Hepatocyte (in vitro differentiated cells): ENCODE data around the gene PAIP2B. TPM values are rescaled to one million over a fixed set of nuclear protein-coding genes. Genes with fewer than 3 reads are reported as not detected.

Experiments used
- DNase-seq: peaks from one replicate; pipeline ENCODE4 v3.0.0-alpha.2; 2016; ENCODE audit warnings: low spot score
- H2AFZ ChIP-seq: fragments of 200-600 bp; sonication (generic); 2 replicates; pipeline ENCODE4 v1.6.0; 2016; ENCODE audit warnings: antibody characterized with exemption, mild to moderate bottlenecking
- H3K27ac ChIP-seq: fragments of 200-600 bp; sonication (generic); 2 replicates; pipeline ENCODE4 v1.5.1; 2016; ENCODE audit warnings: mild to moderate bottlenecking
- H3K27me3 ChIP-seq: fragments of 200-600 bp; sonication (generic); 2 replicates; pipeline ENCODE4 v1.6.1; 2016
- H3K36me3 ChIP-seq: fragments of 200-600 bp; sonication (generic); replicated peaks from 2 replicates; pipeline ENCODE4 v1.5.1; 2016; ENCODE audit warnings: low read depth; ENCODE audit not compliant: insufficient read depth
- H3K4me1 ChIP-seq: fragments of 200-600 bp; sonication (generic); 2 replicates; pipeline ENCODE4 v1.5.1; 2016; ENCODE audit warnings: mild to moderate bottlenecking, moderate library complexity; ENCODE audit not compliant: insufficient read depth
- H3K4me2 ChIP-seq: fragments of 200-600 bp; sonication (generic); 2 replicates; pipeline ENCODE4 v1.6.0; 2016
- H3K4me3 ChIP-seq: fragments of 200-600 bp; sonication (generic); 2 replicates; pipeline ENCODE4 v1.5.1; 2016; ENCODE audit warnings: mild to moderate bottlenecking
- H3K79me2 ChIP-seq: fragments of 200-600 bp; sonication (generic); 2 replicates; pipeline ENCODE4 v1.6.0; 2017; ENCODE audit warnings: mild to moderate bottlenecking
- H3K9me2 ChIP-seq: fragments of 200-600 bp; sonication (generic); replicated peaks from 2 replicates; pipeline ENCODE4 v1.6.0; 2017; ENCODE audit warnings: mild to moderate bottlenecking; ENCODE audit not compliant: insufficient read depth
- H3K9me3 ChIP-seq: fragments of 200-600 bp; sonication (generic); 2 replicates; pipeline ENCODE4 v1.5.1; 2016; ENCODE audit warnings: low read depth, mild to moderate bottlenecking
- H4K20me1 ChIP-seq: fragments of 200-600 bp; sonication (generic); 2 replicates; pipeline ENCODE4 v1.6.0; 2016; ENCODE audit warnings: mild to moderate bottlenecking; ENCODE audit not compliant: insufficient read depth, poor library complexity, severe bottlenecking
- CTCF ChIP-seq: fragments of 200-600 bp; sonication (generic); IDR thresholded peaks from 2 replicates; pipeline ENCODE4 v1.5.1; 2016; ENCODE audit warnings: antibody characterized with exemption, mild to moderate bottlenecking; ENCODE audit not compliant: poor library complexity
- EZH2 ChIP-seq: fragments of 200-600 bp; sonication (generic); IDR thresholded peaks from 2 replicates; pipeline ENCODE4 v1.6.1; 2016; ENCODE audit warnings: antibody characterized with exemption, mild to moderate bottlenecking, borderline replicate concordance
- EZH2phosphoT487 ChIP-seq: fragments of 200-600 bp; sonication (generic); IDR thresholded peaks from one replicate; pipeline ENCODE4 v1.6.1; 2018; ENCODE audit warnings: antibody characterized with exemption, mild to moderate bottlenecking, low read depth, moderate library complexity; ENCODE audit not compliant: unreplicated experiment, severe bottlenecking
- WGBS: methylation state at CpG from one replicate; pipeline ENCODE4 v1.1.6; 2016; ENCODE audit warnings: low lambda C conversion rate; ENCODE audit errors: missing lambda C conversion rate; 5-methylcytosine and 5-hydroxymethylcytosine counted together
- polyA plus RNA-seq: library from polyadenylated mRNA; unstranded; fragments of >200 nt; fragmentation: Nextera tagmentation; extraction: Ambion mirVana; gene quantifications from 2 replicates; pipeline ENCODE4 v1.2.1, GENCODE V29; 2016
- total RNA-seq: library from RNA; depleted of rRNA; stranded (reverse); fragments of >200 nt; gene quantifications from 2 replicates; pipeline ENCODE4 v1.2.3, GENCODE V29; 2014

The PAIP2B gene
- total and polyA plus RNA-seq, 2 experiments from 2014 or later, result 2.6 to 4.8 TPM

GRCh38 chr2:71254078-71254477, 27.2 kb upstream of the PAIP2B start:
- no peak overlapping the region for H3K4me2 ChIP-seq
- no peak overlapping the region for H2AFZ ChIP-seq
- H3K79me2 ChIP-seq, result no peaks in the 10 kb centered on the region
- H3K4me3 ChIP-seq, result no peak overlapping the region
- H3K9me2 ChIP-seq, result no peaks in the 10 kb centered on the region
- no peaks in the 10 kb centered on the region for H3K36me3 ChIP-seq
- H3K9me3 ChIP-seq, result no peaks in the 10 kb centered on the region
- DNase-seq, result no peak
- 84% methylated on average over 3 of the region's 3 CpGs for WGBS
- no peaks in the 10 kb centered on the region for H4K20me1 ChIP-seq
- H3K27ac ChIP-seq, result no peak overlapping the region
- no peak for TF ChIP-seq EZH2
- no peak for TF ChIP-seq CTCF
- TF ChIP-seq EZH2phosphoT487, result no peak
- H3K4me1 ChIP-seq, result no peaks in the 10 kb centered on the region
- H3K27me3 ChIP-seq, result peaks cover 20% of the 10 kb centered on the region

DNA sequence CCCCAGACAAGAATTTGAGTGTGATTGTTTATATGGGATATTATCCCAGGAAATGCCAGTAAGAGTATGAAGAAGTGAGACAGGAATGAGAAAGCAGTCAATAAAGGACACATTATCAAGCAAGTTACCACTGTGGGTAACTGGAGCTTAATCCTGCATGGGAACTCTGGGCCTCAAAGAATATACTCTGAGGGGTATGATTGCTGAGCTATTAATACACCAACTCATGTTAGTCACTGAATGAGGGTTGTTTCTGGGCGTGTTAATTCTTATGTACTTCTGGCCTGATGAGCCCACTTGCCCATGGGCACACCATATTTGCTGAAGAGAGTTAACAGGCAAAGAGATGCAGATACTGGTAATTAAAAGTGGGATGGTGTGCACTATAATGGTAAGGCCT, 26.6 kb upstream of the PAIP2B start:
- H2AFZ ChIP-seq, result no peak overlapping the region
- no peaks in the 10 kb centered on the region for H3K4me1 ChIP-seq
- WGBS, result 84% methylated on average over 1 of the region's 1 CpG
- no peaks in the 10 kb centered on the region for H3K79me2 ChIP-seq
- H3K27ac ChIP-seq, result no peak overlapping the region
- DNase-seq, result no peak
- peaks cover 17% of the 10 kb centered on the region for H3K27me3 ChIP-seq
- no peak overlapping the region for H3K4me2 ChIP-seq
- no peaks in the 10 kb centered on the region for H3K9me3 ChIP-seq
- H3K9me2 ChIP-seq, result no peaks in the 10 kb centered on the region
- no peak for TF ChIP-seq EZH2
- H4K20me1 ChIP-seq, result no peaks in the 10 kb centered on the region
- no peak overlapping the region for H3K4me3 ChIP-seq
- H3K36me3 ChIP-seq, result no peaks in the 10 kb centered on the region

- DNase-seq, result no peak
- no peaks in the 10 kb centered on the region for H3K79me2 ChIP-seq
- peaks cover 12% of the 10 kb centered on the region for H3K27me3 ChIP-seq
- H3K4me2 ChIP-seq, result no peak overlapping the region
- 87% methylated on average over 3 of the region's 3 CpGs for WGBS
- no peaks in the 10 kb centered on the region for H3K4me1 ChIP-seq
- no peak overlapping the region for H3K4me3 ChIP-seq
- TF ChIP-seq CTCF (no peak), EZH2phosphoT487 (no peak), EZH2 (no peak)
- H3K9me3 ChIP-seq, result no peaks in the 10 kb centered on the region
- H2AFZ ChIP-seq, result no peak overlapping the region
- H3K9me2 ChIP-seq, result no peaks in the 10 kb centered on the region
- H3K36me3 ChIP-seq, result no peaks in the 10 kb centered on the region
- H3K27ac ChIP-seq, result no peak overlapping the region
- H4K20me1 ChIP-seq, result no peaks in the 10 kb centered on the region
Measured at GRCh38 chr2:71252862-71253261, 26.0 kb upstream of the PAIP2B start.

- TF ChIP-seq EZH2phosphoT487, result no peak
- TF ChIP-seq EZH2, result no peak
- TF ChIP-seq CTCF, result no peak
- Histone ChIP-seq H3K4me1 (no peaks in the 10 kb centered on the region), H3K27ac (no peak overlapping the region), H3K4me2 (no peak overlapping the region), H2AFZ (no peak overlapping the region), H3K79me2 (no peaks in the 10 kb centered on the region), H4K20me1 (no peaks in the 10 kb centered on the region), H3K4me3 (no peak overlapping the region), H3K9me3 (no peaks in the 10 kb centered on the region), H3K27me3 (no peaks in the 10 kb centered on the region), H3K9me2 (no peaks in the 10 kb centered on the region), H3K36me3 (no peaks in the 10 kb centered on the region)
- DNase-seq, result no peak
- 79% methylated on average over 8 of the region's 8 CpGs for WGBS
Measured at GRCh38 chr2:71250935-71251334, 24.0 kb upstream of the PAIP2B start.
